ENCODE results near the gene PA2G4. TPM values are rescaled to one million over a fixed set of nuclear protein-coding genes. Genes with fewer than 3 reads are reported as not detected.

Gene PA2G4
- total and polyA plus RNA-seq, 2 experiments from 2014 or later = 132 to 235 TPM

GRCh38 chr12:56160193-56160763 is 55.9 kb downstream of the PA2G4 start:
- Histone ChIP-seq H3K36me3 (peaks cover 61% of the 10 kb centered on the region), H3K27ac (peak overlapping the region; percentile 100), H3K4me3 (peak overlapping the region; percentile 86), H3K9me3 (ENCODE audit: low read depth) (no peaks in the 10 kb centered on the region), H3K27me3 (no peaks in the 10 kb centered on the region), H3K4me1 (ENCODE audit: low read depth) (peaks cover 28% of the 10 kb centered on the region)
- no peak for TF ChIP-seq CTCF (IDR thresholded peaks at IDR 0.05; ENCODE audit: low read depth, low read length)
- DNase-seq (ENCODE audit: low read depth in 1 of 2, low spot score in 1 of 2) = peak in 1 of 2 donors; percentile 55

- H3K36me3 ChIP-seq = peaks cover 68% of the 10 kb centered on the region
- peak overlapping the region; percentile 86 for H3K4me3 ChIP-seq
- H3K4me1 ChIP-seq (ENCODE audit: low read depth) = peaks cover 28% of the 10 kb centered on the region
- no peaks in the 10 kb centered on the region for H3K27me3 ChIP-seq
- TF ChIP-seq CTCF (IDR thresholded peaks at IDR 0.05; ENCODE audit: low read depth, low read length) = no peak
- no peaks in the 10 kb centered on the region for H3K9me3 ChIP-seq (ENCODE audit: low read depth)
- peak overlapping the region; percentile 100 for H3K27ac ChIP-seq
- no peak for DNase-seq (ENCODE audit: low read depth in 1 of 2, low spot score in 1 of 2)
Observed at GRCh38 chr12:56160894-56161689, 56.7 kb downstream of the PA2G4 start.

- Histone ChIP-seq H3K27ac (peak overlapping the region; percentile 100), H3K4me1 (ENCODE audit: low read depth) (peaks cover 28% of the 10 kb centered on the region), H3K36me3 (peaks cover 73% of the 10 kb centered on the region), H3K4me3 (no peak overlapping the region), H3K9me3 (ENCODE audit: low read depth) (no peaks in the 10 kb centered on the region), H3K27me3 (no peaks in the 10 kb centered on the region)
- peak in 1 of 2 donors; percentile 41 for DNase-seq (ENCODE audit: low read depth in 1 of 2, low spot score in 1 of 2)
- TF ChIP-seq CTCF (IDR thresholded peaks at IDR 0.05; ENCODE audit: low read depth, low read length) = no peak
Observed at GRCh38 chr12:56161690-56162351, 57.5 kb downstream of the PA2G4 start.

- no peak for TF ChIP-seq CTCF (IDR thresholded peaks at IDR 0.05; ENCODE audit: low read depth, low read length)
- Histone ChIP-seq H3K36me3 (peaks cover 74% of the 10 kb centered on the region), H3K4me1 (ENCODE audit: low read depth) (peaks cover 29% of the 10 kb centered on the region), H3K27me3 (no peaks in the 10 kb centered on the region), H3K4me3 (no peak overlapping the region), H3K27ac (peak overlapping the region; percentile 100), H3K9me3 (ENCODE audit: low read depth) (no peaks in the 10 kb centered on the region)
- DNase-seq (ENCODE audit: low read depth in 1 of 2, low spot score in 1 of 2) = peak in 1 of 2 donors; percentile 44
Observed at GRCh38 chr12:56162468-56163290, 58.3 kb downstream of the PA2G4 start.

Other genes with a start within 250 kb of the PA2G4 start
- gene PYM1, start 176.7 kb upstream of the PA2G4 start, total RNA-seq = 55.3 and 56.3 TPM in 2 replicates
- gene PYM1, start 176.7 kb upstream of the PA2G4 start, polyA plus RNA-seq = 63.2 and 82.9 TPM in 2 replicates
- gene DGKA, start 173.4 kb upstream of the PA2G4 start, total RNA-seq = 18.3 and 28.6 TPM in 2 replicates
- gene DGKA, start 173.4 kb upstream of the PA2G4 start, polyA plus RNA-seq = 34.4 and 46.6 TPM in 2 replicates
- gene PMEL, start 138.5 kb upstream of the PA2G4 start, total RNA-seq = 9.0 and 11.3 TPM in 2 replicates
- gene PMEL, start 138.5 kb upstream of the PA2G4 start, polyA plus RNA-seq = 15.5 and 15.7 TPM in 2 replicates
- gene CDK2, start 137.7 kb upstream of the PA2G4 start, total RNA-seq = 31.3 and 31.4 TPM in 2 replicates
- 33.9 and 40.8 TPM in 2 replicates for gene CDK2, start 137.7 kb upstream of the PA2G4 start, polyA plus RNA-seq
- 87.9 and 104 TPM in 2 replicates for gene RAB5B, start 130.5 kb upstream of the PA2G4 start, total RNA-seq
- gene RAB5B, start 130.5 kb upstream of the PA2G4 start, polyA plus RNA-seq = 154 and 157 TPM in 2 replicates
- 38.2 and 52.4 TPM in 2 replicates for gene SUOX, start 107.3 kb upstream of the PA2G4 start, total RNA-seq
- 45.3 and 59.6 TPM in 2 replicates for gene SUOX, start 107.3 kb upstream of the PA2G4 start, polyA plus RNA-seq
- gene IKZF4, start 83.5 kb upstream of the PA2G4 start, total RNA-seq = 9.7 and 11.5 TPM in 2 replicates
- 12.5 and 18.1 TPM in 2 replicates for gene IKZF4, start 83.5 kb upstream of the PA2G4 start, polyA plus RNA-seq
- gene RPS26, start 62.6 kb upstream of the PA2G4 start, total RNA-seq = 535 and 1,293 TPM in 2 replicates
- 204 and 252 TPM in 2 replicates for gene RPS26, start 62.6 kb upstream of the PA2G4 start, polyA plus RNA-seq
- gene ERBB3, start 24.4 kb upstream of the PA2G4 start, total RNA-seq = 22.0 and 26.6 TPM in 2 replicates
- gene ERBB3, start 24.4 kb upstream of the PA2G4 start, polyA plus RNA-seq = 10.5 and 21.0 TPM in 2 replicates
- 1,416 and 2,307 TPM in 2 replicates for gene RPL41, start 12.1 kb downstream of the PA2G4 start, total RNA-seq
- gene RPL41, start 12.1 kb downstream of the PA2G4 start, polyA plus RNA-seq = 2,144 and 2,427 TPM in 2 replicates
- 5.4 and 7.5 TPM in 2 replicates for gene ZC3H10, start 13.7 kb downstream of the PA2G4 start, total RNA-seq
- gene ZC3H10, start 13.7 kb downstream of the PA2G4 start, polyA plus RNA-seq = 7.2 and 10.6 TPM in 2 replicates
- 103 and 107 TPM in 2 replicates for gene ESYT1, start 23.7 kb downstream of the PA2G4 start, total RNA-seq
- gene ESYT1, start 23.7 kb downstream of the PA2G4 start, polyA plus RNA-seq = 52.0 and 70.6 TPM in 2 replicates
- gene MYL6B, start 48.0 kb downstream of the PA2G4 start, total RNA-seq = 218 and 293 TPM in 2 replicates
- gene MYL6B, start 48.0 kb downstream of the PA2G4 start, polyA plus RNA-seq = 142 and 203 TPM in 2 replicates
- 2,618 and 4,325 TPM in 2 replicates for gene MYL6, start 53.8 kb downstream of the PA2G4 start, total RNA-seq
- gene MYL6, start 53.8 kb downstream of the PA2G4 start, polyA plus RNA-seq = 3,866 and 6,680 TPM in 2 replicates
- 69.7 and 94.2 TPM in 2 replicates for gene SMARCC2, start 84.9 kb downstream of the PA2G4 start, total RNA-seq
- 79.6 and 104 TPM in 2 replicates for gene SMARCC2, start 84.9 kb downstream of the PA2G4 start, polyA plus RNA-seq
- 37.2 and 55.7 TPM in 2 replicates for gene RNF41, start 117.4 kb downstream of the PA2G4 start, total RNA-seq
- gene RNF41, start 117.4 kb downstream of the PA2G4 start, polyA plus RNA-seq = 17.3 and 21.1 TPM in 2 replicates
- gene NABP2, start 119.8 kb downstream of the PA2G4 start, total RNA-seq = 14.8 and 32.0 TPM in 2 replicates
- 6.8 and 10.7 TPM in 2 replicates for gene NABP2, start 119.8 kb downstream of the PA2G4 start, polyA plus RNA-seq
- 0.67 TPM in 1 of 2 replicates, not detected in the other for gene SLC39A5, start 125.5 kb downstream of the PA2G4 start, total RNA-seq
- 1.0 TPM in 1 of 2 replicates, not detected in the other for gene SLC39A5, start 125.5 kb downstream of the PA2G4 start, polyA plus RNA-seq
- gene ANKRD52, start 153.8 kb downstream of the PA2G4 start, total RNA-seq = 18.0 and 19.3 TPM in 2 replicates
- 34.9 and 37.7 TPM in 2 replicates for gene ANKRD52, start 153.8 kb downstream of the PA2G4 start, polyA plus RNA-seq
- 40.3 and 53.6 TPM in 2 replicates for gene COQ10A, start 162.4 kb downstream of the PA2G4 start, total RNA-seq
- gene COQ10A, start 162.4 kb downstream of the PA2G4 start, polyA plus RNA-seq = 65.6 and 67.2 TPM in 2 replicates
- 280 and 360 TPM in 2 replicates for gene CS, start 195.8 kb downstream of the PA2G4 start, total RNA-seq
- gene CS, start 195.8 kb downstream of the PA2G4 start, polyA plus RNA-seq = 243 and 289 TPM in 2 replicates
- 85.3 and 107 TPM in 2 replicates for gene CNPY2, start 211.4 kb downstream of the PA2G4 start, total RNA-seq
- 245 and 302 TPM in 2 replicates for gene CNPY2, start 211.4 kb downstream of the PA2G4 start, polyA plus RNA-seq
- gene PAN2, start 229.4 kb downstream of the PA2G4 start, total RNA-seq = 52.6 and 63.1 TPM in 2 replicates
- gene PAN2, start 229.4 kb downstream of the PA2G4 start, polyA plus RNA-seq = 72.7 and 76.0 TPM in 2 replicates
- gene IL23A, start 234.3 kb downstream of the PA2G4 start, total RNA-seq = 0.63 TPM in 1 of 2 replicates, not detected in the other
- gene IL23A, start 234.3 kb downstream of the PA2G4 start, polyA plus RNA-seq = 0.52 TPM in 1 of 2 replicates, not detected in the other